Esophagus (tissue), 2 donors: ENCODE data around the gene SNAP47. TPM values are rescaled to one million over a fixed set of nuclear protein-coding genes. Genes with fewer than 3 reads are reported as not detected.

Experiments
- H3K27ac ChIP-seq, 2 donors: one replicate each; pipeline ENCODE4 v1.5.1; 2013; ENCODE audit warnings: low read depth in 2 of 2, mild to moderate bottlenecking in 2 of 2, inconsistent platforms in 1 of 2, low read length in 1 of 2, moderate library complexity in 1 of 2
- H3K27me3 ChIP-seq, 2 donors: one replicate each; pipeline ENCODE4 v1.6.1; 2013; ENCODE audit warnings: low read length in 2 of 2, control low read depth in 1 of 2, mild to moderate bottlenecking in 1 of 2; ENCODE audit not compliant: insufficient read depth in 2 of 2, control insufficient read depth in 1 of 2
- H3K36me3 ChIP-seq, 2 donors: one replicate each; pipeline ENCODE4 v1.6.1; 2013; ENCODE audit warnings: low read length in 1 of 2; ENCODE audit not compliant: control insufficient read depth in 2 of 2, insufficient read depth in 2 of 2
- H3K4me1 ChIP-seq, 2 donors: one replicate each; pipeline ENCODE4 v1.6.1; 2013; ENCODE audit warnings: low read length in 1 of 2; ENCODE audit not compliant: control insufficient read depth in 2 of 2, insufficient read depth in 2 of 2
- H3K4me3 ChIP-seq, 2 donors: one replicate each; pipeline ENCODE4 v1.5.1; 2013; ENCODE audit warnings: low read length in 2 of 2, mild to moderate bottlenecking in 2 of 2, low read depth in 1 of 2, moderate library complexity in 1 of 2
- H3K9me3 ChIP-seq, 2 donors: one replicate each; pipeline ENCODE4 v1.6.1; 2013; ENCODE audit warnings: mild to moderate bottlenecking in 2 of 2, low read depth in 1 of 2, low read length in 1 of 2, moderate library complexity in 1 of 2; ENCODE audit not compliant: control insufficient read depth in 2 of 2, insufficient read depth in 1 of 2
- WGBS, 2 donors: extraction: QIAGEN DNeasy Blood & Tissue Kit; methylation state at CpG; one replicate each; pipeline ENCODE4 v1.1.7; 2013; 5-methylcytosine and 5-hydroxymethylcytosine counted together
- polyA plus RNA-seq, 2 donors: library from polyadenylated mRNA; stranded (reverse); fragments of 200-250 nt; gene quantifications; one replicate each; pipeline ENCODE4 v1.2.3, GENCODE V29; 2013
- donor health status: healthy with polysubstance abuse.
- donor health status: Bipolar disorder and iron deficiency.

Gene SNAP47
- polyA plus RNA-seq, 2 donors: 7.9 to 11.4 TPM

DNA sequence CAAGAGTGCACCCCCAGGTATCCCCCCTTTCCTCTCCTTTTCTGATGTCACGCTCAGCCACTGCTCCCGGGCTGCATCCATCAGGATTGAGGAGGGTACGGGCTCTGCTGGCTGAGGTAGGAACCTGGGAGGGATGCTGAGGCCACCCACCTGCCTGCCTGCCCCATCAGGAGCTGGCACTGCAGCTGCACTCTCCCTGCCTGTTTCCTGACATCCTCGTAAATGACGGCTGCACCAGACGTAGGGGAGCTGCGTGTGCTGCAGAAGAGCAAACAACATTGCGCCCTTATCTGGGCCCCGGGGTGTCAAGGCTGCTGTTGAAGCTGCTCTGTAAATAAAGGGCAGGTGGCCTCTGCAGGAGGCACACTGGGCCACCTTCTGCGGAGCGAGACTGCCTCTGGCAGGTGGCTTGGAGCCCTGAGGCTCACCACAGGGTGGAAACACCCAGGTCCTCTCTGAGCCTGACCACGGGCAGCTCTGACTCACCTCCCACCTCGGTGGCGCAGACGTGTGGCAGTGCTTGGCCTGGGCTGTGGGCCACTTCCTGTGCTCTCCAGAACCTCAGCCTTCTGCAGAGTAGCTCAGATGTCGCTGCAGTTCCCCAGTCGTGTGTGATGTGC is 30.9 kb downstream of the SNAP47 start:
- H3K4me3 ChIP-seq: no peak overlapping the region
- whole genome bisulfite sequencing, 2 donors: 55 to 74% methylated on average over 17 of the region's 17 CpGs
- H3K27ac ChIP-seq: no peak overlapping the region
- no peaks in the 10 kb centered on the region for H3K27me3 ChIP-seq
- no peaks in the 10 kb centered on the region for H3K9me3 ChIP-seq
- H3K36me3 ChIP-seq: peaks cover 4 to 35% of the 10 kb centered on the region in 2 donors
- peaks cover 8 to 26% of the 10 kb centered on the region in 2 donors for H3K4me1 ChIP-seq

DNA sequence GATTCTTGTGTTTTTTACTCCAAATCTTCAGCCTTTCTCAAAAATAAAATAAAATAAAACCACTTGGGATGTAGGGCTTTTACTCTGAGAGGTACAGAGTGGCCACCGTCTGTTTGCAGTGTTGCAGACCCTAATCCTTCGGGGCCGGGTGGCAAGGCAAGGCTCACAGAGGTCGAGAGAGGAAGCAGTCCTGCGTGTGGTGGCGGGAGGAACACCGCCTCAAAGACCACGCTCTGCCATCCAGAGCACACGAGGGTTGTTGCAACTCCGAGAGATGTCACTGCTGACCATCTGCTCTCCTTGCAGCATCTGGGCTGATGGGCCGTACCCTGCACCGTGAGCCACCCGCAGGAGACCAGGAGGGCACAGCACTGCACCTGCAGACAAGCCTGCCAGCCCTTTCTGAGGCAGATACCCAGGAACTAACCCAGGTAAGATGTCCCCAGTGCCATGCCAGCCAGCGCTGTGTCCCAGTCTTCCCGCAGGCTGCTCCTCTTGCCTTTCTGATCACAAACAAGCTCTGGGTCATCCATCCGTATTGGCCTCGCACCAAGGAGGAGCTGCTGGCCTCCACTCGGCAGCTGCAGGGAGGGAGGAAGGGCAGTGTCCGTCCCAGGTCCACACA is 31.5 kb downstream of the SNAP47 start:
- peaks cover 8 to 22% of the 10 kb centered on the region in 2 donors for H3K4me1 ChIP-seq
- no peak overlapping the region for H3K4me3 ChIP-seq
- no peak overlapping the region for H3K27ac ChIP-seq
- H3K27me3 ChIP-seq: no peaks in the 10 kb centered on the region
- H3K9me3 ChIP-seq: no peaks in the 10 kb centered on the region
- WGBS, 2 donors: 80% methylated on average over 19 of the region's 19 CpGs
- peaks cover 4 to 33% of the 10 kb centered on the region in 2 donors for H3K36me3 ChIP-seq

DNA sequence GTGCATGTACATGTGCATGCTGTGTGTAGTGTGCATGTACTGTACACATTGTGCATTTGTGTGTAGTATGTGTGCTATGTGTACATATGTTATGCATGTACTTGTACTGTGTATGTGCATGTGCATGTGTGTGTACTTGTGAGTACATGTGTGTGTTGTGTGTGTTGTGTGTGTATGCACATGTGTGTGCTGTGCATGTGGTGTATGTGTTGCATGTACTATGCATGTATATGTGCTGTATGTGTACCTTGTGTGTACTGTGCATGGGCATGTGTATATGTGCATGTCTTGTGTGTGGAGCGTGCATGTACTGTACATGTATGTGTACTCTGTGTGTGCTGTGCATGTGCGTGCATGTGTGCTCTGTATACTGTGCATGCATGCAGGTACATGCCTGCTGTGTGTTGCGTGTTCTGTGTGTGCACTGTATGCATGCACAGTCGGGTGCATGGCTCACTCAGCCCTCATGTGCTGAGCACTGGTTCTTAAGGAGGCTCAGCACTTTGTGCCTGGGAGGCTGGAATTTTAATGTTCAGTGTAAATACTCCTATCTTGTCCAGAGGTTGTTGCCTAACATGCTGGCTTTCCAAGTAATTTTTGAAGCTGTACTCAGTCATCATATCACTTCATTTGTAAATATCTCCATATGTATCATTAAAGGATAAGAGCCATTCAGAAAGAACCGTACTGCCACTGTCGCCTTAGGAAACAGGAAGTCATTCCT is 32.3 kb downstream of the SNAP47 start:
- Histone ChIP-seq H3K4me1 (peaks cover 8 to 17% of the 10 kb centered on the region in 2 donors), H3K27ac (no peak overlapping the region), H3K4me3 (no peak overlapping the region), H3K9me3 (no peaks in the 10 kb centered on the region), H3K36me3 (peaks cover 4 to 31% of the 10 kb centered on the region in 2 donors), H3K27me3 (no peaks in the 10 kb centered on the region)
- WGBS, 2 donors: 91% methylated on average over 6 of the region's 6 CpGs

DNA sequence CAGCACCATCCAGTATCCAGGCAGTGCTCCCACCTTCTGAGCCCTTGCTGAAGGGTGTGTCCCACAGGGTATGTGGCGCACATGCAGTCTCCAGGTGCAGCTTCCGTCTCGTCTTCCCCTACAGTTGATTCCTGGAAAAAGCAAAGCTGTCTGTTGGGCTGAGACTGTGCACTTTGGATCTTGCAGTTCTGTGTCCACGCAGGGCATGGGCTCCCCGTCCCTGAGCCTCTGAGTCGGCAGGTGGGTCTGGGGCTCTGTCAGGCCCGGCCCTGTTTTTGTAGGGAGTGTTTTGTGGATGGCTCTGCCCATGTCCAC is 32.8 kb downstream of the SNAP47 start:
- peaks cover 4 to 31% of the 10 kb centered on the region in 2 donors for H3K36me3 ChIP-seq
- WGBS, 2 donors: 91 to 92% methylated on average over 7 of the region's 7 CpGs

DNA sequence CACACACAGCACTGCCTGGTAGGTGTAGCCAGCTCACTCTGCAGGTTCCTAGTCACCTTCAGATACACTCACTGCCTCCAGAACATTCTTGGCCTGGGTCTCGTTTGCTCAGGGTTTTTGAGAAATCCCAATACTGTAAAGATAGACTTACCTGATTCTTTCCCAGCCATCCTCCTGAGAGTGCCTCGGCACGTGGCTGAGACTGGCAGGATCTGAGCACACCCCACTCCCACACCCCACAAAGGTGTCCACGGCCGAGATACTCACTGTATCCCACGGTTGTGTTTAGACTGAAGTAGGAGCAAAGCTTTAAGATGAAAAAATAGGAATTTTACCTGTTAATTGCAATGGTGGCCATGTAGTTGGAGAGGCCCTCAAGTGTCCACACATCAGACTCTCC is 33.4 kb downstream of the SNAP47 start:
- H3K4me3 ChIP-seq: no peak overlapping the region
- H3K27ac ChIP-seq: no peak overlapping the region
- peaks cover 4 to 33% of the 10 kb centered on the region in 2 donors for H3K36me3 ChIP-seq
- WGBS, 2 donors: 92 to 94% methylated on average over 6 of the region's 6 CpGs
- no peaks in the 10 kb centered on the region for H3K9me3 ChIP-seq
- peaks cover 5 to 12% of the 10 kb centered on the region in 2 donors for H3K4me1 ChIP-seq
- no peaks in the 10 kb centered on the region for H3K27me3 ChIP-seq

More for the DNA sequence above, 32.8 kb downstream of the SNAP47 start:
- H3K4me1 ChIP-seq: peaks cover 8 to 17% of the 10 kb centered on the region in 2 donors
- no peaks in the 10 kb centered on the region for H3K27me3 ChIP-seq
- no peak overlapping the region for H3K4me3 ChIP-seq
- no peak overlapping the region for H3K27ac ChIP-seq
- H3K9me3 ChIP-seq: no peaks in the 10 kb centered on the region

DNA sequence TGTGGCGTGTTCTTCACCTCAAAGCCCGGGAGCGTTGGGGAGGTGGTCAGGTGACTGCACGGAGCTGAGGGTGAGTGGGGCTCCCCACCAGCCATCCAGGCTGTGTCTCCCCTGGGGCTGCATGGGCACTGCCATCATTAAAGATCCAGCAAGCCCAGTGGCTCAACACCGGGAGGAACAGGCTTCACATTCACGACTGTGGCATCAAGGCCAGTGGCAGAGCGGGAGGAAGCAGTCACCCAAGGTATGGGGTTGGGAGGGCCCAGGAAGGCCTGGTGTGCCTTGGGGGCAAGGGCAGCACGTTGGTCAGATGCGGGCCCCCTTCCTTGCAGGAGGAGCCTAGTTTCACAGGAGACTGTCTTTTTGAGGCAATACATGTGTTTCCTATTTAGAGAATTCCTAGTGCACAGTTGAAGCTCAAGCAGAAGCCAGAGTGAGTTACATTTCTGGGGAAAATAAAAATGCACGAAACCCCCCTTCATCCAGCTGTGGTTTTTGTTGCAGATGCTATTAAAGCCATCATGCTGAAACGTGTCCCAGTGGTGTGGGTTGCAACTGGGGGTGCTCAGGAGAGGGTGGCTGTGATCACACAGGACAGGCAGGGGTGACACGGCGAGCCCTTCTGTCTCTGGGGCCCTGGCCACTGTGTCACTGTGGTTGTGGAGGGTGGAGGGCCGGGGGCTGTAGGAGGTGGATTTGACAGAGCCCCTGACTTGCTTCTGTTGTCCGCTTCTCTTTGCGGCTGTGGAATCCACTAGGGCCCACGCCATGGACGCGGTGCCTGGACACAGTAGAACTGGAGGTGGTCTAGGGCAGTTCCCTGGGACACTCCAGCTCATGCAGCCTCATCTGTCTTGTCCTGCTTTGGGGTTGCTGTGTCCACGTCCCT is 34.1 kb downstream of the SNAP47 start:
- no peak overlapping the region for H3K27ac ChIP-seq
- H3K36me3 ChIP-seq: peaks cover 6 to 33% of the 10 kb centered on the region in 2 donors
- peaks cover 0 to 7% of the 10 kb centered on the region in 2 donors for H3K4me1 ChIP-seq
- no peaks in the 10 kb centered on the region for H3K9me3 ChIP-seq
- no peaks in the 10 kb centered on the region for H3K27me3 ChIP-seq
- no peak overlapping the region for H3K4me3 ChIP-seq
- 93% methylated on average over 20 of the region's 20 CpGs for WGBS, 2 donors

DNA sequence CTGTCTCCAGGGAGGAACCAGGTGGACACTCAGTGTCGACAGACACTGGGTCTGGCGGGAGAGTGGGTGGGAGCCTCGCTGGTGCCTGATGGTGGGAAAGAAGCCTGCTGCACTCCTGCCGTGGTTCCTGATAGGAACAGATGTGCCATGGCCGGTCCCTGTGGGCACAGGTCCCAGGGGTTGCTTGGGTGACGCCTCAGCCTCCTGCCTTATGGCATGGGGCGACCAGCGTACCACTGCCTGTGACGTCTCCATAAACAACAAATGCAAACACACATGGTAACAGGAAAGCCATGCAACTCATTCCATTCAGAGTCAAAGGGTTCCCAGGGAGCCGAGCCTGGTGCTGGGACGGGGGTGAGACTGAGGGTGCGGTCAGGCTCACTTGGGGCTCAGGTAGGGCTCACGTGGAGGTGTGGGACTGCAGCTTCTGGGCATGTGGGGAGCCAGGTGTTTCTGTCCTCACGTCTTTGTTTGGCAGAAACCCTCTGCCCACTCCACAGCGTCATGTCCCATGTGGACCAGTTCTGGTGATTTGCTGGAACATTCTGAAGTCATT is 34.8 kb downstream of the SNAP47 start:
- H3K36me3 ChIP-seq: peaks cover 7 to 33% of the 10 kb centered on the region in 2 donors
- no peak overlapping the region for H3K27ac ChIP-seq
- WGBS, 2 donors: 91 to 94% methylated on average over 15 of the region's 15 CpGs

DNA sequence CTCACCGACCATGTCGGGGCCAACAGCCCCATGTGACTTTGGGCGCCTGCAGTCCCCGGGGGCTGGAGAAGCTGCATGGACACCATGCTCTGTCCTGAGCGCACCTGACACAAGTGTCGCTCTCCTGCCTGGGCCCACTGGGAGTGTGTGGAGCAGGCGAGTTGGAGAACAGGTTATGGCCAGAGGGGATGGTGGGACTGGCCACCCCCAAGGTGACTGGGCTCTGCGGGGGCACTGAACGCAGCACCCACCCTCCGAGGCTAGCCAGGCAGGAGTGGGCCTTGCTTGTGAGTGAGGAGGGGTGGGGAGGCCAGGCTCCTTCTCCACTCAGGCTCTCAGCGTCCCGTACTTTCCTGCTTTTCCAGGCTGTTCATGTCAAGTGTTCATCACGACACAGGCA is 35.6 kb downstream of the SNAP47 start:
- Histone ChIP-seq H3K36me3 (peaks cover 7 to 34% of the 10 kb centered on the region in 2 donors), H3K27me3 (no peaks in the 10 kb centered on the region), H3K27ac (no peak overlapping the region), H3K4me1 (peaks cover 0 to 6% of the 10 kb centered on the region in 2 donors), H3K4me3 (no peak overlapping the region), H3K9me3 (no peaks in the 10 kb centered on the region)
- 96 to 97% methylated on average over 13 of the region's 13 CpGs for WGBS, 2 donors

More for the DNA sequence above, 34.8 kb downstream of the SNAP47 start:
- no peaks in the 10 kb centered on the region for H3K9me3 ChIP-seq
- H3K4me1 ChIP-seq: peaks cover 0 to 6% of the 10 kb centered on the region in 2 donors
- no peaks in the 10 kb centered on the region for H3K27me3 ChIP-seq
- H3K4me3 ChIP-seq: no peak overlapping the region

DNA sequence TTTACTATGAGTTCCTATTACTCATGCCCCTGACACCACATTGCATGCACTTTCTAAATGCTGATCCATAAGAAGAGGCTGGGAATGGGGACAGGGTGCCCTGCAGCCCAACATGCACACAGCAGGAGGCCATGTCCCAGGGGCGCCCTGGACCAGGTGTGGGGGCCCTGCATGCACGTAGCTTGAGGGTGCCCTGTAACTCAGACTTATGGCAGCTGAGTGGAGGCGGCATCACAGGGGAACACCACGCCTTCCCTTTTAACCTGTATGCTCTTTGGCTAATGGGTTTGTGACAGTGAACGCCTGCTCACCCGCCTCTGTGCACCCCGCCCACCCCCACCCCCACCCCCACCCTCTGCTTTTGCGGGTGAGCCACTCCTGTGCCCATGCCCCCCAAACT is 36.1 kb downstream of the SNAP47 start:
- no peaks in the 10 kb centered on the region for H3K9me3 ChIP-seq
- peaks cover 0 to 6% of the 10 kb centered on the region in 2 donors for H3K4me1 ChIP-seq
- peaks cover 7 to 38% of the 10 kb centered on the region in 2 donors for H3K36me3 ChIP-seq
- H3K27ac ChIP-seq: no peak overlapping the region
- WGBS, 2 donors: 88 to 94% methylated on average over 8 of the region's 8 CpGs
- H3K27me3 ChIP-seq: no peaks in the 10 kb centered on the region
- H3K4me3 ChIP-seq: no peak overlapping the region
